NOMO-1 treated with DMSO at 0.1 percent for 48 hours (cell line): ENCODE measurements around the gene CACNA1I.

Source experiments
- DNase-seq: peaks from one replicate; lab custom pipeline; 2025; ENCODE audit not compliant: unreplicated experiment; lab: John Stamatoyannopoulos, UW

The CACNA1I gene

DNA sequence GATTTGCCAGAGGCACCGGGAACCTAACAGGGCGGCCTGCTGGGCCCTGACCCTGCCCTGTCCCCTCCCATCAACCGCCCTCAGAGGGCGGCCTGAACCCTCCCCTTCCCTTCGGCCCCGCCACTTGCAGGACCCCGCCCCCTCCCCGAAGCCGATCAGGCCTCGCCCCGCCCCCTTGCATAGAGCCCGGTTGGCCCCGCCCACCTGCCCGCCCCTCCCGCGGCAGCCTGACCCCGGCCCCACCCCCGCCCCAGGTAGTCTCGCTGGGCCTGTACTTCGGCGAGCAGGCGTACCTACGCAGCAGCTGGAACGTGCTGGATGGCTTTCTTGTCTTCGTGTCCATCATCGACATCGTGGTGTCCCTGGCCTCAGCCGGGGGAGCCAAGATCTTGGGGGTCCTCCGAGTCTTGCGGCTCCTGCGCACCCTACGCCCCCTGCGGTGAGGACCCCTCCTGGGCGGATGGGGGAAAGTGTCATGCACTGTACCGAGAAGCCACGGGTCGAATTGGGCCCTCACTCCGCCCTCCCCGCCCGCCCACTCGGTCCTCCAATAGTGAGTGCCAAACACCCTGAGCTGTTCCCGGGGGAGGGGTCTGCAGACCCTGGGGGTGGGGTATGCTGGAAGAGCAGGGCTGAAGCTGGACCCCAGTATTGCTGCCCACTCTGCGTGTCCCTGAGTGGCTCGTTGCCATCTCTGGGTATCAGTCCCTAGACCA lies 94.1 kb downstream of the CACNA1I start:
- no peak for DNase-seq

DNA sequence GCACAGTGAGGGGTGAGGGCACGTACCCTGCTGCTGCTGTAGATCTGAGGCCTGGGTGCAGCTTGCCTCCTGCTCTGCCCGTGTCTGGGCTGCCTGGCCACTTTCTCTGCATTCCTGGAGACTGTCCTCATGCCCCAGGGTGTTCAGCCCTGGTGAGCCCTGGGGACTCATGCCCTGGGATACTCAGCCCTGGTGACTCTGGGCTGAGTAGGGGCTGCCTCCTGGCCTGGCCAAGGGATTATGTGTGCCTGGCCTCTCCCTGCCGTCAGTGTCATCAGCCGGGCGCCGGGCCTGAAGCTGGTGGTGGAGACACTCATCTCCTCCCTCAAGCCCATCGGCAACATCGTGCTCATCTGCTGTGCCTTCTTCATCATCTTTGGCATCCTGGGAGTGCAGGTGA lies 94.7 kb downstream of the CACNA1I start:
- no peak for DNase-seq

DNA sequence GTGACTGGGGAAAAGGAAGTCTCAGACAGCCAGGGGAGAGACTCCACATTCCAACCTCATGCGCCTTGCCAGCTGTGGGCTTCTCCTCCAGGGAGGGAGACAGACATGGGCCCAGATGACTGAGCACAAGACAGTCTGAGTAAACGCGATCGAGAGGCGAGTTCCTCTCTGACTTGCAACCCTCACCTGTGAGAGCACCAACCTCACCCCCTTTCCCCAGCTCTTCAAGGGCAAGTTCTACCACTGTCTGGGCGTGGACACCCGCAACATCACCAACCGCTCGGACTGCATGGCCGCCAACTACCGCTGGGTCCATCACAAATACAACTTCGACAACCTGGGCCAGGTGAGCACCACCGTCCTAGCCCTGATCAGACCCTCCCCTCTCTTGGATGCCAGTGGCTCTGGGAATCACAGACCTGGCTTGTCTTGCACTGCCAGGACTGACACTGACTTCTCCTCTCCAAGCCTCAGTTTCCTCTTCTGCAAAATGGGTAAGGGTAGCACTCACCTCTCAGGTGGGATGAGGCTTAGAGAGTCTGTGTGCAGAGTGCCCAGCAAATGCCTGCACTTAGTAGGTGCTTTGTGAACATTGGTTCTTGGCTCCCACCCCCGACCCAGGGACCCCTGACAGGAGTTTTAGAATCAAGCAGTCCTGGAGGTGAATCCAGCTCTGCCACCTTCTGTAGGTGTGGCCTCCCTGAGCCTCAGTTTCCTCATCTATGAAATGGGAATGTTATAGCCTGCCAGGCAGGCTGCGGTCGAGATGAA lies 95.3 kb downstream of the CACNA1I start:
- DNase-seq, result no peak

DNA sequence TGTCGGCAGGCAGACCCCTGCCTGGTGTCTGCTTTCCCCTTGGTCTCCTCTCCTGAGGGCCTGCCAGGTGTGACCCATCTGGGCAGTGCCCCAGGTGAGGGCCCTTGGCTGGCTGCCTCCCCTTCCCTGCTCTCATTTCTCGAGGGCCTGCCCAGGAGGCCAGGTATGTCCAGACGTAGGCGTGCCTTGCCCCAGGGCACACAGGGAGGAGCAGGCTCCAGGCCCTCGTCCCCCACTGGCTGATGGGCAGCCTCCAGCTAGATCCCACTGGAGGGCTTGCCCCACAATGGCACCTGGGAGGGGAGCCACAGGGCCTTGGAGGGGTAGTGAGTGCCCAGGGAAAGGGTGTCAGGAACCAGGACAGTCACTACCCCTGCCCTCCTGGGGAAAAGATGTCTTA lies 95.9 kb downstream of the CACNA1I start:
- no peak for DNase-seq

DNA sequence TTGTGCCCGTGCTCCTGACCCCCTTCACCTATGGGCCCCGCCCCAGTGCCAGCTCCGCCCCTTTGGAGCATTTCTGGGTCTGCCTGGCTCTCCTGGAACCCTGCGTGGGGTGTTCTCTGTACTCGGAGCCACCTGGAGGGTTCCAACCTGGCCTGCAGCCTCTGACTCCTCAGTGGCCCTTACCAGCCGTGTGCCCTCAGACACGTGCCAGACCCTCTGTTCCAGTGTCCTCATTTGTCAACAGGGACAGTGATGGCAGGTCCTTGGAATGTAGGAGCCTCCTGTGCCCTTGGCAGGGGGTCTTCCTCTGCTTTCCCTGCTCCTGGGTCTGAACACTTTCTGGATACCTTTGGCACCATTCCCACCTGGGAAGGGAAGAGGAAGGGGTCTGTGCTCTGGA lies 96.4 kb downstream of the CACNA1I start:
- no peak for DNase-seq

DNA sequence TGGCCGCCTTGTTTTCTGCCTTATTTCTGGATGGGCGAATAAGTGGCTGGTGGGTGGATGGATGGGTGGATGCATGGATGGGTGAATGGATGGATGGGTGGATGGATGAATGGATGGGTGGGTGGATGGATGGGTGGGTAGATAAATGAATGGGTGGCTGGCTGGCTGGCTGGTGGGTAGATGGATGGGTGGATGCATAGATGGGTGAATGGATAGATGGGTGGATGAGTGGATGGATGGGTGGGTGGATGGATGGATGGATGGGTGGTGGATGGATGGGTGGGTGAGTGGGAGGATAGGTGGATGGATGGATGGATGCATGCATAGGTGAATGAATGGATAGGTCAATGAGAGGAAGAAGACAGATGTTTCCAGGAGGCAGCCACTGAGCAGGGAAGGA lies 98.9 kb downstream of the CACNA1I start:
- DNase-seq, result no peak

DNA sequence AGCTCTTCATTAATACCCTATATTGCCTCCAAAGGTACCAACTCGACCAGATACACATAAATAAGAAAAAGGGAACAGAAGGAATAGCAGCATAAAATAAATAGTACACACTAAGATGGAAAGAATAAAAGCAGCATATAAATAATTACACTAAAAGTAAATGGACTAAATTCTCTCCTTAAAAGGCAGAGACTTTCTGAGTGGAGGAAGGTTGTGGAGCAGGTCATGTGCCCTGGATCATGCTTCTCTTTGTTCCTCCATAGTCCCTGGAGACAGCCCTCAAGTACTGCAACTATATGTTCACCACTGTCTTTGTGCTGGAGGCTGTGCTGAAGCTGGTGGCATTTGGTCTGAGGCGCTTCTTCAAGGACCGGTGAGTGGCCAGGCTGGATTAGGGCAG lies 101.4 kb downstream of the CACNA1I start:
- DNase-seq, result no peak

DNA sequence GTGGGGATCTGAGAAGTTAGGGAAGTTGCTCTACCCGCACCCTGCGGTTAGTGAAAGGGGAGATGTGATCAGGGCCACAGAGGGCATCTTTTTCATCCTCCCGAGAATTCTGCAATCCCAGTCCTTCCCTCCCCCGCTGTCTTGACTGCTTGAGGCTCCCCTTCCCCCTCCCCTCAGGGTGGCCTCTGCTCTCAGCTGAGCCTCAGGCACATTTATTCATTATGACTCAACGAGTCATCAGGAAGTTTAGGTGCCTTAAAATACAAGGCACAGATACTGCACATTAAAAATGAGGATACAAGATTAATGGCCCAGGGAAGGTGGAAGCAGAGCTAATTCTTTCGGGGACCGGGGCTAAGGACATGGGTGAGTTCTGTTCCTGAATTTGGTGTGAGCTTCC lies 104.0 kb downstream of the CACNA1I start:
- DNase-seq, result no peak

DNA sequence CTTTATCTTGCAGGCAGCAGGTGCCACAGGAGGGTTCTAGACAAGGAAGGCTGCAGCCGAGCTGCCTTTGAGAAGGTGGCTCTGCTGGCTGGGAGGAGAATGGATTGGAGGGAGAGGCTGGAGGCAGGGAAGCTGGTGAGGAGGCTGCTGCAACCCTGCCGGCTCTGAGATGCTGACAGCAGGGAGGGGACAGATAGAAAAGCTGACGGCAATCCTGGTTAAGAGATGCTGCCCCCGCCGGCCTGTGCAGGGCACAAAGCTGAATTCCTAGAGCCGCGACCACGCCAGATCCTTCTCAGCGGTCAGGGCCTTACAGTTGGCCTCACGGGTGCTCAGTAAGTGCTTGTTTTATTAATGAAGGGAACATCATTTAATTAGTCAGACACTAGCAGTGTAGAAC lies 105.4 kb downstream of the CACNA1I start:
- no peak for DNase-seq

DNA sequence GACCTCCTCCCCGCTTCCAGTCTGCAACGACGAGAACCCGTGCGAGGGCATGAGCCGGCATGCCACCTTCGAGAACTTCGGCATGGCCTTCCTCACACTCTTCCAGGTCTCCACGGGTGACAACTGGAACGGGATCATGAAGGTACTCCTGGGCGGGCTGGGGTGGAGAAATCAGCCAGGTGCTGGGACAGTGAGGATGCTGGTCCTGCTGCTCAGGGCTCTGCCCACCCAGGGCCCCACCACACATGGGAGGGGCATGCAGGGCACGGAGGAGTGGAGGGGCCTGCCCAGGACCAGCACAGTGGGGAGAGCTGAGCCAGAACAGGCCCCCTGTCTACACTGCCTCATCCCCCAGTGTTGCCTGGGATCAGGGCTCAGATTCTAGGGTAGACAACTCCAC lies 107.4 kb downstream of the CACNA1I start:
- DNase-seq, result no peak

DNA sequence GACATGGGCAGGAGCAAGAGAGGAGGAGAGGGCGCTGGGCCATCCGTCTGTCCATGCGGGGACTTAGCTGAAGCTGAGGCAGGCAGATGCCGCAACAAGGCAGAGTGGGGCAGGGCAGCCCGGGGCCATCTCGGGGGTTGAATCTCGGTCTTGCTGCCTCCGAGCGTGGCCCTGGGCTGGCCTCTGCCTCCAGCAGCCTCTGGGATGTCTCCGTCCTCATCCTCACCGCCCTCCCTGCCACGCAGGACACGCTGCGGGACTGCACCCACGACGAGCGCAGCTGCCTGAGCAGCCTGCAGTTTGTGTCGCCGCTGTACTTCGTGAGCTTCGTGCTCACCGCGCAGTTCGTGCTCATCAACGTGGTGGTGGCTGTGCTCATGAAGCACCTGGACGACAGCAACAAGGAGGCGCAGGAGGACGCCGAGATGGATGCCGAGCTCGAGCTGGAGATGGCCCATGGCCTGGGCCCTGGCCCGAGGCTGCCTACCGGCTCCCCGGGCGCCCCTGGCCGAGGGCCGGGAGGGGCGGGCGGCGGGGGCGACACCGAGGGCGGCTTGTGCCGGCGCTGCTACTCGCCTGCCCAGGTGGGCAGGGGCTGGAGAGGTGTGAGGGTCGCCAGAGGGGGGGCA lies 108.4 kb downstream of the CACNA1I start:
- no peak for DNase-seq

DNA sequence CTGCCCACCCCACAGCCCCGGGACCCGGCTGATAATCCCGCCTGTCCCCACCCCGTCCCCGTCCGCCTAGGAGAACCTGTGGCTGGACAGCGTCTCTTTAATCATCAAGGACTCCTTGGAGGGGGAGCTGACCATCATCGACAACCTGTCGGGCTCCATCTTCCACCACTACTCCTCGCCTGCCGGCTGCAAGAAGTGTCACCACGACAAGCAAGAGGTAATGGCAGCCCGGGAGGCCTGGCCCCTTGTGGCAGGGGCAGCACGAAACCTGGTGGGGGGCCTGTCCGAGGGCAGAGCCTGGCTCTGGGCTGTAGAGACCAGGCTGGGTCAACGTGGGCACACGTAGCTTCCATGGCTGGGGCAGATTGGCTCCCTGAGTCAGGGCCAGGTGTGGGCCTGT lies 109.1 kb downstream of the CACNA1I start:
- DNase-seq, result no peak

DNA sequence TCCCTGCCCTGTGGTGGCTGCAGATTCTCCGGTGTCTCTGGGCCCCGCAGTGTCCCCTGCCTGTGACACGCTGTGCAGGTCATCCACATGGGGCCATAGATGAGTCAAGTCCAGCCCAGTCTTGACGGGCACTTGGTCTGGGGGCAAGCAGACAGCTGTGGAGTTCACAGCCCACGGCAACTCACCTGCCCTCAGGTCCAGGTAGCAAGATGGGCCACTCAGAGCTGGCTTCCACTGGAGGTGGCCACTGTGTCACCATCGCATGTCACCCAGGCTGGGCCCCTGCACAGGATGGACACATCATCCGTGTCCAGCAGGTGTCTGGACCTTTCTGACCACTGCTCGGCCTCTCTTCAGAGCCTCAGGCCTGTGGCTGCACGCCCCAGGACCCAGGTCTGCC lies 109.9 kb downstream of the CACNA1I start:
- DNase-seq, result no peak

DNA sequence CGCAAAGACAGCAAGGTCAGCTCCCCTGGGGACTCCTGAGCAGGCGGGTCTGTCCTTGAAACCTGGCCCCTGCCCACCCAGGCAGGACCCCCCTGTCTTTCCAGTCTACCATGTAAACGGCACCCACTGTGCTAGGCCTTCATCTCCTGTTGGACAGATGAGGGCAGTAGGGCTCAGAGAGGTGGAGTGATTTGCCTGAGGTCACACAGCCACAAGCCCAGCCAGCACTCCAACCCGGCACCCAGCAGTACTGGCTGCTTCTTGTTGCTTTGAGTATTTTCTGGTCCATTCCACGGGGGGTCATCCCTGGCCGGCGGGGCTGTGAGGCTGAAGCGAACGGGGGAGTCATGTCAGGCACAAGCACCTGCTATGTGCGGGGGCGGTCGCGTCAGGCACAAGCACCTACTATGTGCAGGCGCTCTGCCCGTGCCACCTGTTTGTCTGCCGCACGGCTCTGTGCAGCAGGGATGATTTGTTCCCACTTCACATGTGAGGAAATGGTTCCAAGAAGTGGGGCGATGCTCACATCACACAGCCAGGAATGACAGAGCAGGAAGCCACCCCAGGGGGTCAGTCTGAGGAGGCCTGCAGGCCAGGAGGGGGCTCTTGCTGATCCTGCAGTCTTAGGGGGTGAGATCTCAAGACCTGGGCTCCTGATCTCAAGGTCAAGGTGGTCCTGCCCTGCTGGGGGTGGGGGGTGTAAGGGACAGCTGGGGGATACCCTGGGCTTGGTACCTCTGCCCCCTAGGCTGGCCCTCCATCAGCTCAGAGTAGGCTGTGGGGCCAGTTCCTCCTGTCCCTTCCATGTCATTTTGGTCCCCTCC lies 110.7 kb downstream of the CACNA1I start:
- DNase-seq, result no peak

DNA sequence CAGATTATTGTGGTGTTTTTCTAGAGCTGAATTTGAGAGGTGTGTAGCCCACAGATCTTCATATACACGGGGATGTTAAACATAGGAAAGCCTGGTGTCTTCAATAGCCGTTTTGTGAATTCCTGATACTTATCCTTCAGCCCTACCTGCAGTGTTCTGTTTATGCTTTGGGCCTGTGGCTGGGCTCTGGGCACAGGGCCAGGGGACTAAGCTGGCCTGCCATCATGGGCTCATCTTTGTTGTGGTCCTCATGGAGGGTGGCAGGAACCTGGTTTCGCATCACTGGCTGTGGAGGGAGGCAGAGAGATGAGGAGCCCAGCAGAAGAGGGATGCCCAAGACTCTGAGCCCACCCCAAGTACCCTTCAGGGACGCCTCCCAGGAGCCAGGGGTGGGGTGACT lies 112.4 kb downstream of the CACNA1I start:
- DNase-seq, result no peak

DNA sequence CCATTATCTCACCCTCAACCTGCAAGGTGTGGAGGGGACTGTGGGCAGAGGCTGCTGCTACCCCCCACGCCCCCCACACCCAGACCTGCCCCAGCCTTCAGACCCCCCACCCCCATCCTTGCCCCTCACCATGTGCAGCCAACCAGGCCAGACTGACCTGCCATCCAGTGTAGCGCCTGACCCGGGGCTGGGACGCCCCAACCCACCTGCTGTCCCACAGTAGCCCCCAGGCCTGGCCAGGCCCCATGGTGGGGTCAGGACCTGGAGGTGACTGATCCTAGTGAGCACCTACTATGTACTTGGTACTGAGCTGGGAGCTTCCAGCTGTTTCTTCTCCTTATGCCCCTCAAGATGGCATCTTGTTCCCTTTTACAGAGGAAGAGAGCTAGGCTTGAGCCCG lies 113.1 kb downstream of the CACNA1I start:
- DNase-seq, result no peak

DNA sequence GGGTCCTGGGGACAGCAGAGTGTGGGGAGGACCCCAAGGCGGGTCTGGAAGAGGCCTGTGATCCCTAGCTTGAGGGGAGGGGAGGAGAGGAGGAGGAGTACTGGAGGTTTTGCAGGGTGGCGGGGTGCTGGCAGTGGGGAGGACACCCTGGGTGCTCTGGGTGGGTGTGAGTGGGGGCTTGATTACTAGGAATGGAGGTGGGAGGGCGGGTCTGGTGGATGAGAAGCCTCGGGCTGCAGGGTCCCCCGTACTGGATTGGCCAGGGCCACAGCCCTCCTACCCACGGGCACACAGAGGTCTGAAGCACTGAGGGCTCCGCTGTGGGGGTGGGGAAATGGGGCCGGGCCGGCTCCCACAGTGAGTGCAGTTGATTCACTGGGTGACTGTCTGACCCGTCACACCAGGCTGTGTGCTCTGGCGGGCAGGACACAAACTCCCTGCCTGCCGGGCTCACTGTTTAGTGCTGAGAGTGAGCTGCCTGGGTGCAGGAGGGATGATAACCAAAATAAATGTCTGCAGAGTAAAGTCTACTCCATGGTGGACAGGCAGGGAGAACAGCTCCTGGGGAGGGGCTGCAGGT lies 114.2 kb downstream of the CACNA1I start:
- no peak for DNase-seq

DNA sequence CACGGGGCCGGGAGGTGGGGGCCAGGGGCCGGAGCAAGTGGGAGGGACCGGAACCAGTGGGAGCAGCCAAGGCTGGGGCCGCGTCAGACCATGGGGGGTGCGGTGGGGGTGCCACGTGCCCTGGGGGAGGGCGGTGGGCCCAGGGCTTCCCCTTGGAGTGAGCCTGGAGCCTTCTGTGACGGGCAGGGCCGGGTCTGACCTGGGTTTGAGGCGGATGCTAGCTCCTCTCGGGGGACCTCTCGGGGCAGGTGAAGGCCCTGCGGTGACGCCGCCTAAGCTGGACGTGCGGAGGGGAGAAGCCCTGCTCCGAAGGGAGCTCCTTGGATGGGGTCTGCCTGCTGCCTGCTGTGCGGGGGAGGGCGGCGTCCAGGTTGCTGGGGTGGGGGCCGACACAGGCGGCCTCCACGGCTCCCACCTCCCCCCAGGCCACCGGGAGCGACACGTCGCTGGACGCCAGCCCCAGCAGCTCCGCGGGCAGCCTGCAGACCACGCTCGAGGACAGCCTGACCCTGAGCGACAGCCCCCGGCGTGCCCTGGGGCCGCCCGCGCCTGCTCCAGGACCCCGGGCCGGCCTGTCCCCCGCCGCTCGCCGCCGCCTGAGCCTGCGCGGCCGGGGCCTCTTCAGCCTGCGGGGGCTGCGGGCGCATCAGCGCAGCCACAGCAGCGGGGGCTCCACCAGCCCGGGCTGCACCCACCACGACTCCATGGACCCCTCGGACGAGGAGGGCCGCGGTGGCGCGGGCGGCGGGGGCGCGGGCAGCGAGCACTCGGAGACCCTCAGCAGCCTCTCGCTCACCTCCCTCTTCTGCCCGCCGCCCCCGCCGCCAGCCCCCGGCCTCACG lies 115.0 kb downstream of the CACNA1I start:
- DNase-seq, result no peak

DNA sequence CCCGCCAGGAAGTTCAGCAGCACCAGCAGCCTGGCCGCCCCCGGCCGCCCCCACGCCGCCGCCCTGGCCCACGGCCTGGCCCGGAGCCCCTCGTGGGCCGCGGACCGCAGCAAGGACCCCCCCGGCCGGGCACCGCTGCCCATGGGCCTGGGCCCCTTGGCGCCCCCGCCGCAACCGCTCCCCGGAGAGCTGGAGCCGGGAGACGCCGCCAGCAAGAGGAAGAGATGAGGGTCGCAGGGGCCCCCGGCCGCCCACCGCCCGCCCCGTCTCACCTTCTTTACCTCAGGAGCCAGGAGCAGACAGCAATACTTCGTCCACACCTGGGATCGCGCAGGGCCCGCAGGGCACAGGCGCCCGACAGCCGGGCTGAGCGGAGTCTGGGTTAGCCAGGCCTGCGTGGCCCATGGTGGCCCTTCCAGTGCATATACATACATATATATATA lies 115.6 kb downstream of the CACNA1I start:
- DNase-seq, result no peak
